NCI-H446 treated with DMSO at 0.1 percent for 48 hours (cell line): ENCODE results near the gene TNFAIP2.

Source experiments
- DNase-seq: peaks from one replicate; lab custom pipeline; 2025; lab: John Stamatoyannopoulos, UW

The TNFAIP2 gene

GRCh38 chr14:103122947-103123633, at the start of gene TNFAIP2:
TSS of gene TNFAIP2 (plus strand) at chr14:103123461. CDS start at chr14:103126458, 2,997 bp downstream.
- no peak for DNase-seq

- no peak for DNase-seq
Observed at GRCh38 chr14:103073876-103074728, 49.2 kb upstream of the TNFAIP2 start.

- no peak for DNase-seq
Observed at GRCh38 chr14:103074729-103075367, 48.4 kb upstream of the TNFAIP2 start.

GRCh38 chr14:103078420-103078749, 44.9 kb upstream of the TNFAIP2 start:
- DNase-seq: peak; percentile 38

- DNase-seq: no peak
Observed at GRCh38 chr14:103078860-103079587, 44.2 kb upstream of the TNFAIP2 start.

- DNase-seq: no peak
Observed at GRCh38 chr14:103081951-103082350, 41.3 kb upstream of the TNFAIP2 start.

- DNase-seq: no peak
Observed at GRCh38 chr14:103084021-103084919, 39.0 kb upstream of the TNFAIP2 start, which contains the start of gene LBHD2. TSS of gene LBHD2 (plus strand) at chr14:103084210. CDS start at chr14:103086013, 1,803 bp downstream.

- no peak for DNase-seq
Observed at GRCh38 chr14:103085106-103086091, 37.9 kb upstream of the TNFAIP2 start.

GRCh38 chr14:103086771-103087342, 36.4 kb upstream of the TNFAIP2 start:
- no peak for DNase-seq

GRCh38 chr14:103087343-103087835, 35.9 kb upstream of the TNFAIP2 start:
- no peak for DNase-seq

GRCh38 chr14:103088921-103089320, 34.3 kb upstream of the TNFAIP2 start:
- DNase-seq: no peak

- DNase-seq: no peak
Observed at GRCh38 chr14:103089386-103090335, 33.6 kb upstream of the TNFAIP2 start.

GRCh38 chr14:103090481-103091020, 32.7 kb upstream of the TNFAIP2 start:
- no peak for DNase-seq

GRCh38 chr14:103091041-103091882, 32.0 kb upstream of the TNFAIP2 start:
- DNase-seq: no peak

GRCh38 chr14:103091883-103092222, 31.4 kb upstream of the TNFAIP2 start:
- no peak for DNase-seq

- no peak for DNase-seq
Observed at GRCh38 chr14:103093856-103094405, 29.3 kb upstream of the TNFAIP2 start.
